ENCODE results near the gene MFSD1.

DNA sequence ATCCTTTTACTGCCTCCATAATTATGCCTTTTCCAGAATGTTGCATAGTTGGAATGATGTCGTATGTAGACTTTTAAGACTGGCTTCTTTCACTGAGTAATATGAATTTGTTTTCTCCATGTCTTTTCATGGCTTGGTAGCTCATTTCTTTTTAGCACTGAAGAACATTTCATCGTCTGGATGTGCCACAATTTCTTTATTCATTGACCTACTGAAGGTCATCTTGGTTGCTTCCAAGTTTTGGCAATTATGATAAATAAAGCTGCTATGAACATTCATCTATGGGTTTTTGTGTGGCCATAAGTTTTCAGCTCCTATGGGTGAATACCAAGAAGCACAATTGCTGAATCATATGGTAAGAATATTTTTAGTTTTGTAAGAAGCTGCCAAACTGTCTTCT, 46.4 kb upstream of the MFSD1 start:
- TF ChIP-seq, protein P1, sequence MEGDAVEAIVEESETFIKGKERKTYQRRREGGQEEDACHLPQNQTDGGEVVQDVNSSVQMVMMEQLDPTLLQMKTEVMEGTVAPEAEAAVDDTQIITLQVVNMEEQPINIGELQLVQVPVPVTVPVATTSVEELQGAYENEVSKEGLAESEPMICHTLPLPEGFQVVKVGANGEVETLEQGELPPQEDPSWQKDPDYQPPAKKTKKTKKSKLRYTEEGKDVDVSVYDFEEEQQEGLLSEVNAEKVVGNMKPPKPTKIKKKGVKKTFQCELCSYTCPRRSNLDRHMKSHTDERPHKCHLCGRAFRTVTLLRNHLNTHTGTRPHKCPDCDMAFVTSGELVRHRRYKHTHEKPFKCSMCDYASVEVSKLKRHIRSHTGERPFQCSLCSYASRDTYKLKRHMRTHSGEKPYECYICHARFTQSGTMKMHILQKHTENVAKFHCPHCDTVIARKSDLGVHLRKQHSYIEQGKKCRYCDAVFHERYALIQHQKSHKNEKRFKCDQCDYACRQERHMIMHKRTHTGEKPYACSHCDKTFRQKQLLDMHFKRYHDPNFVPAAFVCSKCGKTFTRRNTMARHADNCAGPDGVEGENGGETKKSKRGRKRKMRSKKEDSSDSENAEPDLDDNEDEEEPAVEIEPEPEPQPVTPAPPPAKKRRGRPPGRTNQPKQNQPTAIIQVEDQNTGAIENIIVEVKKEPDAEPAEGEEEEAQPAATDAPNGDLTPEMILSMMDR (conservative IDR thresholded peaks at IDR 0.05) = no peak
- TF ChIP-seq EZH2 (IDR thresholded peaks at IDR 0.05; ENCODE audit: low read depth) = no peak

All from PC-9 (cell line).